Chondrocyte (in vitro differentiated cells): ENCODE measurements around the gene HIRA. TPM values are rescaled to one million over a fixed set of nuclear protein-coding genes. Genes with fewer than 3 reads are reported as not detected.

ENCODE experiments used
- DNase-seq: peaks from one replicate; pipeline ENCODE4 v3.0.0; 2021; ENCODE audit warnings: mixed read lengths, low spot score
- H3K27ac Mint-ChIP-seq: one replicate; pipeline ENCODE4 v1.8.0; 2021; ENCODE audit warnings: mild to moderate bottlenecking, moderate library complexity, mixed read lengths; ENCODE audit not compliant: unreplicated experiment
- H3K27me3 Mint-ChIP-seq: 2 replicates; pipeline ENCODE4 v1.8.0; 2021; ENCODE audit warnings: low read depth, mixed read lengths
- H3K36me3 Mint-ChIP-seq: 2 replicates; pipeline ENCODE4 v1.8.0; 2021; ENCODE audit warnings: low read depth, mixed read lengths
- H3K4me1 Mint-ChIP-seq: 2 replicates; pipeline ENCODE4 v1.8.0; 2021; ENCODE audit warnings: low read depth, mild to moderate bottlenecking, mixed read lengths
- H3K4me3 Mint-ChIP-seq: one replicate; pipeline ENCODE4 v1.8.0; 2021; ENCODE audit warnings: mild to moderate bottlenecking, moderate library complexity, mixed read lengths; ENCODE audit not compliant: unreplicated experiment
- H3K9me3 Mint-ChIP-seq: 2 replicates; pipeline ENCODE4 v1.8.0; 2021; ENCODE audit warnings: low read depth, mixed read lengths
- total RNA-seq: library from RNA; stranded (reverse); gene quantifications from 3 replicates; pipeline ENCODE4 v1.2.1, GENCODE V29; 2021
- TF ChIP-seq, protein P1 (sequence below): fragments of 200-600 bp; sonication (generic); IDR thresholded peaks from 2 replicates; pipeline ENCODE4 v1.5.0; 2021; ENCODE audit warnings: antibody characterized with exemption, mild to moderate bottlenecking, moderate library complexity

HIRA gene
- total RNA-seq, 1 donor from 2014 or later, result 31.8 TPM

DNA sequence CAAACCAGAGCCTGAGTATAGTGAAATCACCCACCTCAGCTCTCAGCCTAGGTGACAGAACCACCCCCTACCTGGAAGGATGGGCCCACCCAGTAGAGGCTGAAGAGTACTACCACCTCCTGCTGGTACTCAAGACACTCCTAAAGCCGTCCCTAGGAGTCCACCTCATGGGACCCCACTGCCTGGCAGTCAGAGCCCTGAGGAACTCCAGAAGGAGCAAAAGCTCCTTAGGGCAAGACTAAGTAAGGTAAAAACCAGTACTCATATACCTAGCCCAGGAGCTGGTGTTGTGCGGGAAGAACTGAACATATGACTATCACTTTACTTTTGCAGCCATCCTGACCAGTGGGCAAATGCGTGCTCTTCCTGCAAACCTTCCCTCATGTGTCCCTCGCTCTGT lies 36.3 kb downstream of the HIRA start:
- TF ChIP-seq, protein P1, sequence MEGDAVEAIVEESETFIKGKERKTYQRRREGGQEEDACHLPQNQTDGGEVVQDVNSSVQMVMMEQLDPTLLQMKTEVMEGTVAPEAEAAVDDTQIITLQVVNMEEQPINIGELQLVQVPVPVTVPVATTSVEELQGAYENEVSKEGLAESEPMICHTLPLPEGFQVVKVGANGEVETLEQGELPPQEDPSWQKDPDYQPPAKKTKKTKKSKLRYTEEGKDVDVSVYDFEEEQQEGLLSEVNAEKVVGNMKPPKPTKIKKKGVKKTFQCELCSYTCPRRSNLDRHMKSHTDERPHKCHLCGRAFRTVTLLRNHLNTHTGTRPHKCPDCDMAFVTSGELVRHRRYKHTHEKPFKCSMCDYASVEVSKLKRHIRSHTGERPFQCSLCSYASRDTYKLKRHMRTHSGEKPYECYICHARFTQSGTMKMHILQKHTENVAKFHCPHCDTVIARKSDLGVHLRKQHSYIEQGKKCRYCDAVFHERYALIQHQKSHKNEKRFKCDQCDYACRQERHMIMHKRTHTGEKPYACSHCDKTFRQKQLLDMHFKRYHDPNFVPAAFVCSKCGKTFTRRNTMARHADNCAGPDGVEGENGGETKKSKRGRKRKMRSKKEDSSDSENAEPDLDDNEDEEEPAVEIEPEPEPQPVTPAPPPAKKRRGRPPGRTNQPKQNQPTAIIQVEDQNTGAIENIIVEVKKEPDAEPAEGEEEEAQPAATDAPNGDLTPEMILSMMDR, result no peak
- H3K9me3 Mint-ChIP-seq, result no peaks in the 10 kb centered on the region
- no peaks in the 10 kb centered on the region for H3K27me3 Mint-ChIP-seq
- H3K4me3 Mint-ChIP-seq, result no peak overlapping the region
- no peak overlapping the region for H3K27ac Mint-ChIP-seq
- peaks cover 23% of the 10 kb centered on the region for H3K36me3 Mint-ChIP-seq
- DNase-seq, result no peak
- H3K4me1 Mint-ChIP-seq, result no peaks in the 10 kb centered on the region

- Mint-ChIP-seq H3K27me3 (no peaks in the 10 kb centered on the region), H3K27ac (no peak overlapping the region), H3K4me3 (no peak overlapping the region), H3K9me3 (no peaks in the 10 kb centered on the region), H3K4me1 (no peaks in the 10 kb centered on the region), H3K36me3 (peaks cover 28% of the 10 kb centered on the region)
- TF ChIP-seq, protein P1, result no peak
- DNase-seq, result no peak
Observed at GRCh38 chr22:19394274-19395050, 37.1 kb downstream of the HIRA start.

DNA sequence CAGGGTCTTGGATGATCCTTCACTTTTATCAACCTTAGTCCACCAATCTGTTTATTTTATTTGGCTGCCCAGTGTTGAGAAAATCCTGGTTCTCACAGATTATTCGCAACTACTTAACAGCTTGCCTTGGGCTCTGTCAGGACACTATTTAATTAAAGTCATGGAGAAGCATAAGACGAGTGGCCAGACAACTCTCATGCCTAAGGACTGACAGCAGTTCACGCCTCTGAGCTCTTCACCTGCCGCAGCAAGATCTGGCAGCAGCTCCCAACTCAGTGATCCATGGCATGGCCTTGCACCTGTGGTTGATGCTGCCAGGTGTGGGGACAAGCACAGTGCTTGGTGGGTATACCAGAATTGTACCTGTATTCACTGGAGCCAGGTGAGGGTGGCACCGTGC lies 37.8 kb downstream of the HIRA start:
- TF ChIP-seq, protein P1, result no peak
- H3K4me3 Mint-ChIP-seq, result no peak overlapping the region
- H3K9me3 Mint-ChIP-seq, result no peaks in the 10 kb centered on the region
- no peaks in the 10 kb centered on the region for H3K4me1 Mint-ChIP-seq
- H3K36me3 Mint-ChIP-seq, result peaks cover 31% of the 10 kb centered on the region
- no peak for DNase-seq
- H3K27me3 Mint-ChIP-seq, result no peaks in the 10 kb centered on the region
- no peak overlapping the region for H3K27ac Mint-ChIP-seq

GRCh38 chr22:19387575-19387974 lies 44.0 kb downstream of the HIRA start:
- no peaks in the 10 kb centered on the region for H3K27me3 Mint-ChIP-seq
- no peak overlapping the region for H3K27ac Mint-ChIP-seq
- no peak for DNase-seq
- TF ChIP-seq, protein P1, result no peak
- H3K36me3 Mint-ChIP-seq, result peaks cover 39% of the 10 kb centered on the region
- no peaks in the 10 kb centered on the region for H3K4me1 Mint-ChIP-seq
- no peak overlapping the region for H3K4me3 Mint-ChIP-seq
- H3K9me3 Mint-ChIP-seq, result no peaks in the 10 kb centered on the region

DNA sequence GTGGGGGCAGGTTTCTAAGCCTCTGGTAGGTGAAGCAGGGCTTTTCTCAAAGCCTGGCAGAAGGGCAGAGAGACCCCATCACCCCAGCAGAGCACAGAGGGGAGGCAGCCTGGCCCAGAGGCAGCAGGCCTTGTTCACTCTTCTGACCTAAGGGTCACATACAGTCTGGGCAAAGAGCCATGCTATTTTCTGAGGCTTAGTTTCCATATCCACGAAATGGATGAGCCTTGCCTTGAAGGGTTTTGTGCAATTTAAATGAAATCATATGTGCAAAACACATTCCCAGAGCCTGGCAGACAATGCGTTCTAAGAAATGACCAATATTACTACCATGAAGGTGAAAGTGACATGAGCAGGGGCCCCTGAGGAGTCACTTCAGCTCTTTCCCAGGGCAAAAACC lies 44.5 kb downstream of the HIRA start:
- Mint-ChIP-seq H3K27me3 (no peaks in the 10 kb centered on the region), H3K9me3 (no peaks in the 10 kb centered on the region), H3K36me3 (peaks cover 45% of the 10 kb centered on the region)

More for the DNA sequence above, 44.5 kb downstream of the HIRA start:
- TF ChIP-seq, protein P1, result no peak
- Mint-ChIP-seq H3K4me1 (no peaks in the 10 kb centered on the region), H3K4me3 (no peak overlapping the region), H3K27ac (no peak overlapping the region)
- DNase-seq, result no peak
